Urinary bladder (tissue), 4 donors: Measurements from ENCODE around the gene KIFC3. TPM values are rescaled to one million over a fixed set of nuclear protein-coding genes. Genes with fewer than 3 reads are reported as not detected.
"Not testable (repeated sequence)": the region's sequence is repeated elsewhere in the genome, so short reads cannot be mapped to it uniquely, and the experiment has no call there.

Source experiments
- DNase-seq: peaks from one replicate; pipeline ENCODE4 v3.0.0-alpha.2; 2015; ENCODE audit errors: extremely low spot score
- H3K27ac ChIP-seq: one replicate; pipeline ENCODE4 v1.5.1; 2013; ENCODE audit warnings: low read depth, mild to moderate bottlenecking, moderate library complexity
- H3K36me3 ChIP-seq: one replicate; pipeline ENCODE4 v1.6.1; 2013; ENCODE audit warnings: mild to moderate bottlenecking, moderate library complexity; ENCODE audit not compliant: insufficient read depth
- H3K4me1 ChIP-seq: one replicate; pipeline ENCODE4 v1.6.1; 2013; ENCODE audit warnings: mild to moderate bottlenecking, moderate library complexity; ENCODE audit not compliant: insufficient read depth
- H3K4me3 ChIP-seq: one replicate; pipeline ENCODE4 v1.5.1; 2013; ENCODE audit warnings: low read depth, low read length
- WGBS: extraction: QIAGEN DNeasy Blood & Tissue Kit; methylation state at CpG from one replicate; pipeline ENCODE4 v1.1.7; 2013; 5-methylcytosine and 5-hydroxymethylcytosine counted together
- polyA plus RNA-seq: library from polyadenylated mRNA; stranded (reverse); fragments of 200-250 nt; gene quantifications from one replicate; pipeline ENCODE4 v1.2.3, GENCODE V29; 2013
- small RNA-seq: library from RNA; depleted of rRNA; stranded (forward); fragments of <200 nt; gene quantifications from one replicate; pipeline ENCODE3, GENCODE V24; 2014
- total RNA-seq: library from RNA; depleted of rRNA; stranded (reverse); fragments of >200 nt; gene quantifications from one replicate; pipeline ENCODE4 v1.2.3, GENCODE V29; 2014
- donor health status: healthy with polysubstance abuse.
- donor health status: healthy.

Gene KIFC3
- total and polyA plus RNA-seq, 2 donors: 22.7 to 23.7 TPM

DNA sequence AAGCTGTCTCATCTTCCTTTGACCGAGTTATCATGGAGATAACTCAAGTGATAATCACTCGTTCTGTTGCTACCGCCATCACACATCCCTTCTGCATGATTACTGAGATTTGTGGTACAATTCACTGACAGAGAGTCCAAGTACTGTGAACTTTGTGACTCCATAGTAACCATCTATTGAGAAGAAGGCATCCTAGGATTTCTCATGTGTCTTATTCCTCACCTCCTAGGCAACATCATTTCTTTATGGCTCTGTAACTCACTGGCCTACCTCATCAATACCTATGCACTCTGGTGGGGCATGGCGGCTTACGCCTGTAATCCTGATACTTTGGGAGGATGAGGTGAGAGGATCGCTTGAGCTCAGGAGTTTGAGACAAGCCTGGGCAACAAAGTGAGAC is 88.2 kb downstream of the KIFC3 start:
- Histone ChIP-seq H3K36me3 (no peaks in the 10 kb centered on the region), H3K4me3 (no peak overlapping the region), H3K4me1 (no peaks in the 10 kb centered on the region), H3K27ac (no peak overlapping the region)
- no peak for DNase-seq
- 84% methylated on average over 6 of the region's 6 CpGs for WGBS

DNA sequence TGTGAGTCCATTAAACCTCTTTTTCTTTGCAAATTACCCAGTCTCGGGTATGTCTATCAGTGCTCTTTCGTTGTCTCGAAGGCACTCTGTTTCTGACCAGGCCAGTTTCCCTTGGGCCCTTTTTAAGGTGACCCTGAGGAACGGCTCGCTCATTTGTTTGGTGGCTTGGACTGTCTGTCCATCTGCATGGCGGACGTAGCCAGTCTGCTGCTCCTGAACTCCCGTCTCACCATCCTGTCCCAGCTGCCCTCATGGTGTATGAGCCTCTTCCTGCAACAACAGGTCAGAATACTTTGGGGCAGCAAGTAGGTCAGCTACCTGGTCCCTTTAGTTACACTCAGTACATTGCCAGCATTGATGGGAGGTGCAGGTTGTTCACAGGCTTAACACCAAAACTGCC is 88.7 kb downstream of the KIFC3 start:
- no peaks in the 10 kb centered on the region for H3K4me1 ChIP-seq
- no peak overlapping the region for H3K27ac ChIP-seq
- no peak overlapping the region for H3K4me3 ChIP-seq
- no peak for DNase-seq
- WGBS: 88% methylated on average over 8 of the region's 8 CpGs
- H3K36me3 ChIP-seq: no peaks in the 10 kb centered on the region

- H3K36me3 ChIP-seq, DNase-seq: not testable (repeated sequence)
- WGBS: 63% methylated on average over 6 of the region's 6 CpGs
Measured at GRCh38 chr16:57712569-57712968, 89.7 kb downstream of the KIFC3 start.

GRCh38 chr16:57711993-57712392 is 90.3 kb downstream of the KIFC3 start:
- WGBS: 90% methylated on average over 3 of the region's 3 CpGs

More at GRCh38 chr16:57712569-57712968, 89.7 kb downstream of the KIFC3 start:
- H3K4me1 ChIP-seq, H3K4me3 ChIP-seq, H3K27ac ChIP-seq: not testable (repeated sequence)

DNA sequence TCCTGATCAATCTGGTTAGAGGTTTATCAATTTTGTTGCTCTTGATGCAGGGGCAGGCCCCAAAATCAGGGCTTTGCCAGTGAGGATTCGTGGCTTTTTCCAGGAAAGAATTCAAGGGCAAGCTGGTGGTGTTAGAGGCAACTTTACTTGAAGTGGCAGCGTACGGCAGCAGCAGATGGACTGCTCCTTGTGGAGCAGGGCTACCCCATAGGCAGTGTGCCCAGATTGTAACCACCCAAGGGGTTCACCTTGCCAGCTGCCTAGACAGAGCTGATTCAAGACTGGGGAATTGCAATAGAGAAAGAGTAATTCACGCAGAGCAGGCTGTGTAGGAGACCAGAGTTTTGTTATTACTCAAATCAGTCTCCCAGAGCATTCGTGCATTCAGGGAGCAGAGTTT is 90.9 kb downstream of the KIFC3 start:
- Histone ChIP-seq H3K4me3 (no peak overlapping the region), H3K4me1 (no peaks in the 10 kb centered on the region), H3K36me3 (no peaks in the 10 kb centered on the region), H3K27ac (no peak overlapping the region)
- WGBS: 83% methylated on average over 5 of the region's 5 CpGs
- DNase-seq: no peak

More at GRCh38 chr16:57711993-57712392, 90.3 kb downstream of the KIFC3 start:
- Histone ChIP-seq H3K4me3 (no peak overlapping the region), H3K27ac (no peak overlapping the region), H3K36me3 (no peaks in the 10 kb centered on the region), H3K4me1 (no peaks in the 10 kb centered on the region)
- DNase-seq: no peak

DNA sequence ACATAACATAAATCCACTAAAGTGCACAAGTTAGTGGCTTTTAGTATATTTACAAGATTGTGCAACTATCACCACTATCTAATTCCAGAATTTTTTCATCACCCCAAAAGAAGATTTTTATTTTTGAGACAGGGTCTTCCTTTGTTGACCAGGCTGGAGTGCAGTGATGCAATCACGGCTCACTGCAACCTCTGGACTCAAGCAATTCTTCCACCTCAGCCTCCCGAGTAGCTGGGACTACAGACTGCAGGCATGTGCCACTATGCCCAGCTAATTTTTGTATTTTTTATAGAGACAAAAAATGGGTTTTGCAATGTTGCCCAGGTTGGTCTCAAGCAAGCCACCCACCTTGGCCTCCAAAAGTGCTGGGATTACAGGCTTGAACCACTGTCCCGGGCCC is 92.6 kb downstream of the KIFC3 start:
- no peak overlapping the region for H3K4me3 ChIP-seq
- no peaks in the 10 kb centered on the region for H3K36me3 ChIP-seq
- DNase-seq: no peak
- no peaks in the 10 kb centered on the region for H3K4me1 ChIP-seq
- H3K27ac ChIP-seq: no peak overlapping the region
- WGBS: 83% methylated on average over 3 of the region's 3 CpGs

Small RNA genes lying within 50 kb of the gene (small RNA-seq; reads per million reads assigned to genes)
- gene MIR6772: not detected
- not detected for gene RNU6-20P

Other genes with a start within 250 kb of the KIFC3 start
- 11.5 TPM for gene ADGRG1, start 173.9 kb downstream of the KIFC3 start, total RNA-seq
- gene ADGRG1, start 173.9 kb downstream of the KIFC3 start, polyA plus RNA-seq: 36.1 TPM
- gene ADGRG3, start 134.2 kb downstream of the KIFC3 start, total RNA-seq: 1.2 TPM
- 1.5 TPM for gene ADGRG3, start 134.2 kb downstream of the KIFC3 start, polyA plus RNA-seq
- gene DRC7, start 107.7 kb downstream of the KIFC3 start, total RNA-seq: not detected
- not detected for gene DRC7, start 107.7 kb downstream of the KIFC3 start, polyA plus RNA-seq
- gene KATNB1, start 66.7 kb downstream of the KIFC3 start, total RNA-seq: 11.9 TPM
- 15.0 TPM for gene KATNB1, start 66.7 kb downstream of the KIFC3 start, polyA plus RNA-seq
- gene CNGB1, start 168.6 kb upstream of the KIFC3 start, total RNA-seq: 0.16 TPM
- gene CNGB1, start 168.6 kb upstream of the KIFC3 start, polyA plus RNA-seq: not detected
- 3.8 TPM for gene ZNF319, start 198.2 kb upstream of the KIFC3 start, total RNA-seq
- gene ZNF319, start 198.2 kb upstream of the KIFC3 start, polyA plus RNA-seq: 11.4 TPM
- 7.6 TPM for gene USB1, start 198.9 kb upstream of the KIFC3 start, total RNA-seq
- 55.3 TPM for gene USB1, start 198.9 kb upstream of the KIFC3 start, polyA plus RNA-seq
- gene MMP15, start 223.3 kb upstream of the KIFC3 start, total RNA-seq: 10.6 TPM
- gene MMP15, start 223.3 kb upstream of the KIFC3 start, polyA plus RNA-seq: 11.1 TPM